Neutrophil (primary cell): ENCODE results near the gene CD2AP.

Experiments used
- H3K27ac ChIP-seq: fragments of 200-600 bp; sonication (generic); 2 replicates; pipeline ENCODE4 v1.5.1; 2016; ENCODE audit warnings: mild to moderate bottlenecking, moderate library complexity
- H3K27me3 ChIP-seq: fragments of 200-600 bp; sonication (generic); 2 replicates; pipeline ENCODE4 v1.6.0; 2016; ENCODE audit warnings: mild to moderate bottlenecking
- H3K36me3 ChIP-seq: fragments of 200-600 bp; sonication (generic); 2 replicates; pipeline ENCODE4 v1.5.1; 2017
- H3K4me1 ChIP-seq, 2 experiments: fragments of 200-600 bp in 1 of 2; sonication (generic) in 1 of 2; 1 replicate in 1 of 2; 2 replicates in 1 of 2; pipeline versions ENCODE4 v1.5.1 to v1.6.1; 2013 to 2016; ENCODE audit warnings: low read depth in 1 of 2, low read length in 1 of 2, mild to moderate bottlenecking in 1 of 2, moderate library complexity in 1 of 2; ENCODE audit not compliant: control insufficient read depth in 1 of 2, insufficient read depth in 1 of 2
- H3K4me3 ChIP-seq, 2 experiments: fragments of 200-600 bp in 1 of 2; sonication (generic) in 1 of 2; 1 replicate in 1 of 2; 2 replicates in 1 of 2; pipeline ENCODE4 v1.5.1; 2013 to 2016; ENCODE audit warnings: low read depth in 1 of 2, low read length in 1 of 2, mild to moderate bottlenecking in 1 of 2, moderate library complexity in 1 of 2
- H3K9me3 ChIP-seq: fragments of 200-600 bp; sonication (generic); 2 replicates; pipeline ENCODE4 v1.5.1; 2016
- TF ChIP-seq, protein P1 (sequence below): fragments of 200-600 bp; sonication (generic); IDR thresholded peaks from 2 replicates; pipeline ENCODE4 v1.5.1; 2016; ENCODE audit warnings: antibody characterized with exemption

Gene CD2AP

DNA sequence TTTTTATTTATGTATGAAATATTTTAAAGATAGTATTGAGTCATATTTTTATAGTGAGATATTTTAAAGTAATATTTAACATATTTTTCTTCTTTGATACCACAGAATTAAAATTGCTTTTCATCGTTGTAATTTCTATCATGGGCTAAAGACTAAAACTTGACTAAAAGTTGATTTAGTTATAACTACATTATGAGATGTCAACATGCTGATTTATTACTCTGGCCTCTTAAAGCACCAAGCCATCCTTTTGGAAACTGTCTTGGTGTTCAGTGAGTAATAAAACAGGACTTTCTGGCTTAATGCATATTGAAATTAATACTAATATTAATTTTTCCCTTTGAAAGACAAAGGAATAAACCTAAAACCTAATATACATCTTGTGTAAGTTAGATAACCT, 125.6 kb downstream of the CD2AP start:
- Histone ChIP-seq H3K4me3 (no peak overlapping the region), H3K36me3 (no peaks in the 10 kb centered on the region), H3K4me1 (no peaks in the 10 kb centered on the region), H3K27me3 (no peaks in the 10 kb centered on the region), H3K9me3 (no peaks in the 10 kb centered on the region), H3K27ac (no peak overlapping the region)
- TF ChIP-seq, protein P1, sequence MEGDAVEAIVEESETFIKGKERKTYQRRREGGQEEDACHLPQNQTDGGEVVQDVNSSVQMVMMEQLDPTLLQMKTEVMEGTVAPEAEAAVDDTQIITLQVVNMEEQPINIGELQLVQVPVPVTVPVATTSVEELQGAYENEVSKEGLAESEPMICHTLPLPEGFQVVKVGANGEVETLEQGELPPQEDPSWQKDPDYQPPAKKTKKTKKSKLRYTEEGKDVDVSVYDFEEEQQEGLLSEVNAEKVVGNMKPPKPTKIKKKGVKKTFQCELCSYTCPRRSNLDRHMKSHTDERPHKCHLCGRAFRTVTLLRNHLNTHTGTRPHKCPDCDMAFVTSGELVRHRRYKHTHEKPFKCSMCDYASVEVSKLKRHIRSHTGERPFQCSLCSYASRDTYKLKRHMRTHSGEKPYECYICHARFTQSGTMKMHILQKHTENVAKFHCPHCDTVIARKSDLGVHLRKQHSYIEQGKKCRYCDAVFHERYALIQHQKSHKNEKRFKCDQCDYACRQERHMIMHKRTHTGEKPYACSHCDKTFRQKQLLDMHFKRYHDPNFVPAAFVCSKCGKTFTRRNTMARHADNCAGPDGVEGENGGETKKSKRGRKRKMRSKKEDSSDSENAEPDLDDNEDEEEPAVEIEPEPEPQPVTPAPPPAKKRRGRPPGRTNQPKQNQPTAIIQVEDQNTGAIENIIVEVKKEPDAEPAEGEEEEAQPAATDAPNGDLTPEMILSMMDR, result no peak

- Histone ChIP-seq H3K4me1 (no peaks in the 10 kb centered on the region), H3K27ac (no peak overlapping the region), H3K9me3 (no peaks in the 10 kb centered on the region), H3K36me3 (no peaks in the 10 kb centered on the region), H3K4me3 (no peak overlapping the region), H3K27me3 (no peaks in the 10 kb centered on the region)
- TF ChIP-seq, protein P1, result no peak
Observed at GRCh38 chr6:47603995-47604394, 126.4 kb downstream of the CD2AP start.

- no peaks in the 10 kb centered on the region for H3K36me3 ChIP-seq
- H3K9me3 ChIP-seq, result no peaks in the 10 kb centered on the region
- TF ChIP-seq, protein P1, result no peak
- H3K4me1 ChIP-seq, result no peaks in the 10 kb centered on the region
- H3K27me3 ChIP-seq, result no peaks in the 10 kb centered on the region
- no peak overlapping the region for H3K27ac ChIP-seq
- no peak overlapping the region for H3K4me3 ChIP-seq
Observed at GRCh38 chr6:47621838-47622449, 144.4 kb downstream of the CD2AP start.

- no peaks in the 10 kb centered on the region for H3K36me3 ChIP-seq
- no peak overlapping the region for H3K4me3 ChIP-seq
- no peaks in the 10 kb centered on the region for H3K4me1 ChIP-seq
- H3K27ac ChIP-seq, result no peak overlapping the region
- TF ChIP-seq, protein P1, result no peak
- no peaks in the 10 kb centered on the region for H3K27me3 ChIP-seq
- no peaks in the 10 kb centered on the region for H3K9me3 ChIP-seq
Observed at GRCh38 chr6:47626782-47627181, 149.2 kb downstream of the CD2AP start.

DNA sequence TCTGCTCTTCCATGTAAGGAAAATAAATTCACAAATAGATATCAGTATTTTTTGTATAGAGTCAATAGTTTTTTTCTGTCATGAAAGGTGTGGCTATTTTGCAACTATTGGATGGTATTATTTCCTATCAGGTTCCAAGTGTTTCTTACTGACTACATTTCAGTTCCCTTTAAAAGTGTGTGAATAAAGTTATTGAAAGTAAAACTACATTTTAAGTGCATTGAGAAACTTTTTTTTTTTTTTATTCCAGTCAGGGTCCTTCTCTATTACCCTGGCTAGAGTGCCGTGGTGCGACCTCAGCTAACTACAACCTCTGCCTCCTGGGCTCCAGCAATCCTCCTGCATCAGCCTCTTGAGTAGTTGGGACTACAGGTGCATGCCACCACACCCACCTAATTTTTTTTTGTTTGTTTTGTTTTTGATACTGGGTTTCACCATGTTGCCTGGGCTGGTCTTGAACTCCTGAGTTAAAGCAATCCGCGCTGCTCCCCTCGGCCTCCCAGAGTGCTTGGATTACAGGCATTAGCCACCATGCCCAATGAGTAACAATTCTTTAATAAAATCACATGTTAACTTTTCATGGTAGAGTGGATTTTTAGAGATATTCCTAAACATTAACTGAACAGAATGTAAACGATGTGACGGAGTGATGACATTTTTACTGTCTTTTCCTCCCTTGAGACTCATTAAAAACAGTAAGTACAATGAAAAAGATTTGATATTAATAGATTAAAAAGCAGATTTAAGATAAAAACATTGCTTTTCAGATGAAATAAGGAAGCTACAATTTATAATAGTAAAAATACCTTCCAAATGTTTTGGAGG, 151.1 kb downstream of the CD2AP start:
- Histone ChIP-seq H3K4me3 (no peak overlapping the region), H3K36me3 (no peaks in the 10 kb centered on the region), H3K27me3 (no peaks in the 10 kb centered on the region), H3K4me1 (no peaks in the 10 kb centered on the region), H3K27ac (no peak overlapping the region), H3K9me3 (no peaks in the 10 kb centered on the region)
- TF ChIP-seq, protein P1, result no peak
